Lung (tissue), 12 donors: Measurements from ENCODE around the gene MFN1. TPM values are rescaled to one million over a fixed set of nuclear protein-coding genes. Genes with fewer than 3 reads are reported as not detected.

Experiments
- ATAC-seq: fragments of 200-7000 bp; cut with Tn5 transposase; one replicate; pipeline ENCODE4 v1.9.1; 2020; ENCODE audit warnings: moderate number of reproducible peaks; ENCODE audit not compliant: insufficient read depth, low FRiP score
- DNase-seq, 3 donors: peaks; one replicate each; pipeline ENCODE4 v3.0.0-alpha.2; 2013 to 2017
- H3K27ac ChIP-seq, 2 donors: one replicate each; pipeline ENCODE4 v1.5.1; 2013; ENCODE audit warnings: mild to moderate bottlenecking in 2 of 2, moderate library complexity in 2 of 2, control low read depth in 1 of 2, inconsistent platforms in 1 of 2, low read depth in 1 of 2, low read length in 1 of 2
- H3K27me3 ChIP-seq, 3 donors: one replicate each; pipeline ENCODE4 v1.5.1; 2013; ENCODE audit warnings: low read length in 2 of 3; ENCODE audit not compliant: control insufficient read depth in 3 of 3, insufficient read depth in 3 of 3
- H3K36me3 ChIP-seq, 4 donors: one replicate each; pipeline ENCODE4 v1.5.1; 2013; ENCODE audit warnings: low read length in 4 of 4, mild to moderate bottlenecking in 1 of 4, moderate library complexity in 1 of 4; ENCODE audit not compliant: control insufficient read depth in 4 of 4, insufficient read depth in 4 of 4
- H3K4me1 ChIP-seq, 5 donors: one replicate each; pipeline ENCODE4 v1.5.1; 2013; ENCODE audit warnings: low read length in 5 of 5, mild to moderate bottlenecking in 2 of 5, moderate library complexity in 1 of 5; ENCODE audit not compliant: control insufficient read depth in 5 of 5, insufficient read depth in 5 of 5
- H3K4me3 ChIP-seq: one replicate; pipeline ENCODE4 v1.5.1; 2013; ENCODE audit warnings: mild to moderate bottlenecking, control low read depth, moderate library complexity
- H3K9ac ChIP-seq, 2 donors: one replicate each; pipeline ENCODE4 v1.5.1; 2013; ENCODE audit warnings: low read length in 2 of 2, control low read depth in 1 of 2; ENCODE audit not compliant: insufficient read depth in 1 of 2
- H3K9me3 ChIP-seq, 4 donors: one replicate each; pipeline ENCODE4 v1.5.1; 2013; ENCODE audit warnings: low read length in 3 of 4, mild to moderate bottlenecking in 1 of 4, moderate library complexity in 1 of 4; ENCODE audit not compliant: control insufficient read depth in 4 of 4, insufficient read depth in 3 of 4
- CTCF ChIP-seq: IDR thresholded peaks from 2 replicates; pipeline ENCODE4 v1.5.1; 2012; ENCODE audit warnings: mild to moderate bottlenecking; ENCODE audit errors: control extremely low read depth, extremely low read depth
- WGBS, 2 donors: extraction: QIAGEN DNeasy Blood & Tissue Kit; methylation state at CpG; one replicate each; pipeline ENCODE4 v1.1.7; 2013; 5-methylcytosine and 5-hydroxymethylcytosine counted together
- polyA plus RNA-seq, 2 donors: library from polyadenylated mRNA; stranded (reverse); fragments of 200-250 nt; gene quantifications; one replicate each; pipeline ENCODE4 v1.2.1, GENCODE V29; 2013
- total RNA-seq, 2 donors: library from RNA; depleted of rRNA in 1 of 2; stranded (reverse); fragments of >200 nt in 1 of 2; gene quantifications; one replicate each; pipeline ENCODE4 v1.2.1, GENCODE V29; 2014 to 2021
- donor health status: control.
- donor health status: control.
- donor health status: Bipolar disorder and iron deficiency.
- donor health status: healthy.
- donor health status: DM: yes; HTN: yes; CAD: no.

MFN1 gene
- total and polyA plus RNA-seq, 4 donors: 13.2 to 108 (median 27.1) TPM

- H3K4me3 ChIP-seq: no peak overlapping the region
- H3K4me1 ChIP-seq: no peaks in the 10 kb centered on the region
- H3K27ac ChIP-seq: no peak overlapping the region
- ATAC-seq (no peak), DNase-seq (no peak)
- H3K9ac ChIP-seq: no peak overlapping the region
- no peaks in the 10 kb centered on the region for H3K36me3 ChIP-seq
- no peaks in the 10 kb centered on the region for H3K27me3 ChIP-seq
- no peak for TF ChIP-seq CTCF
- H3K9me3 ChIP-seq: no peaks in the 10 kb centered on the region
Measured at GRCh38 chr3:179308001-179308400, 39.5 kb upstream of the MFN1 start.

- no peaks in the 10 kb centered on the region for H3K4me1 ChIP-seq
- no peak overlapping the region for H3K27ac ChIP-seq
- DNase-seq (no peak), ATAC-seq (no peak)
- H3K9ac ChIP-seq: no peak overlapping the region
- H3K36me3 ChIP-seq: no peaks in the 10 kb centered on the region
- TF ChIP-seq CTCF: no peak
- WGBS, 2 donors: 53 to 62% methylated on average over 1 of the region's 1 CpG
- no peaks in the 10 kb centered on the region for H3K9me3 ChIP-seq
- no peaks in the 10 kb centered on the region for H3K27me3 ChIP-seq
- no peak overlapping the region for H3K4me3 ChIP-seq
Measured at GRCh38 chr3:179309225-179310078, 38.1 kb upstream of the MFN1 start.

- Histone ChIP-seq H3K9me3 (no peaks in the 10 kb centered on the region), H3K27ac (no peak overlapping the region), H3K4me3 (no peak overlapping the region), H3K27me3 (no peaks in the 10 kb centered on the region), H3K9ac (no peak overlapping the region), H3K4me1 (peaks cover 0 to 6% (median 0%) of the 10 kb centered on the region in 5 donors), H3K36me3 (no peaks in the 10 kb centered on the region)
- TF ChIP-seq CTCF: no peak
- DNase-seq (no peak), ATAC-seq (no peak)
- WGBS, 2 donors: 91 to 94% methylated on average over 2 of the region's 2 CpGs
Measured at GRCh38 chr3:179318876-179319275, 28.6 kb upstream of the MFN1 start.
